GM12874 (cell line): ENCODE measurements around the gene ANGPTL4.

Source experiments
- CTCF ChIP-seq: IDR thresholded peaks from 2 replicates; pipeline ENCODE4 v1.5.1; 2011; ENCODE audit warnings: low read depth, mild to moderate bottlenecking, control low read depth, low read length, moderate library complexity; ENCODE audit not compliant: insufficient read depth

Gene ANGPTL4

GRCh38 chr19:8395621-8396082 lies 31.7 kb downstream of the ANGPTL4 start:
- no peak for TF ChIP-seq CTCF

GRCh38 chr19:8396185-8396562 lies 32.2 kb downstream of the ANGPTL4 start:
- no peak for TF ChIP-seq CTCF

GRCh38 chr19:8396563-8397203 lies 32.7 kb downstream of the ANGPTL4 start:
- TF ChIP-seq CTCF = peak; percentile 77

- no peak for TF ChIP-seq CTCF
Observed at GRCh38 chr19:8397271-8397670, 33.3 kb downstream of the ANGPTL4 start.

- no peak for TF ChIP-seq CTCF
Observed at GRCh38 chr19:8397746-8398310, 33.9 kb downstream of the ANGPTL4 start.

GRCh38 chr19:8398311-8398771 lies 34.4 kb downstream of the ANGPTL4 start:
- TF ChIP-seq CTCF = no peak

GRCh38 chr19:8399681-8400188 lies 35.8 kb downstream of the ANGPTL4 start:
- TF ChIP-seq CTCF = no peak
